Vagina (tissue), 2 donors: Measurements from ENCODE around the gene WWC2.

Experiments
- POLR2A ChIP-seq, 2 donors: fragments of 450-650 bp; IDR thresholded peaks; one replicate each; pipeline ENCODE4 v1.6.1; 2017; ENCODE audit warnings: antibody characterized with exemption in 2 of 2, mild to moderate bottlenecking in 2 of 2, moderate library complexity in 2 of 2
- TF ChIP-seq, protein P1 (sequence below), 3 experiments: fragments of 450-650 bp in 2 of 3; fragments of 200-600 bp in 1 of 3; sonication (generic) in 1 of 3; IDR thresholded peaks; one replicate each; pipeline ENCODE4 v1.5.1; 2017 to 2019; ENCODE audit warnings: antibody characterized with exemption in 3 of 3, mild to moderate bottlenecking in 2 of 3, moderate library complexity in 2 of 3

DNA sequence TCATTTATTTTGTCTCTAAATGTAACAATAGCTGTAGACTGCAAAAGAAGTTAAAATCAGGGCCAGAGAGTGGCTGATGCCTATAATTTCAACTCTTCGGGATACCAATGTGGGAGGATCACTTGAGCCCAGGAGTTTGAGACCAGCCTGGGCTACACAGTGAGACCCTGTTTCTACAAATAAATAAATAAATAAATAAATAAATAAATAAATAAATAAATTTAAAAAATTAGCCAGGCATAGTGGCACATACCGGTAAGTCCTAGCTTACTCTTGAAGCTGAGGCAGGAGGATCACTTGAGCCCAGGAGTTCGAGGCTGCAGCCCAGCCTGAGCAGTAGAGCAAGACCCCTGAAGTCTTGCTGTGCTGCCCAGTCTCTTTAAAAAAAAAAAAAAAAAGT is 79.1 kb downstream of the WWC2 start:
- TF ChIP-seq, protein P1, sequence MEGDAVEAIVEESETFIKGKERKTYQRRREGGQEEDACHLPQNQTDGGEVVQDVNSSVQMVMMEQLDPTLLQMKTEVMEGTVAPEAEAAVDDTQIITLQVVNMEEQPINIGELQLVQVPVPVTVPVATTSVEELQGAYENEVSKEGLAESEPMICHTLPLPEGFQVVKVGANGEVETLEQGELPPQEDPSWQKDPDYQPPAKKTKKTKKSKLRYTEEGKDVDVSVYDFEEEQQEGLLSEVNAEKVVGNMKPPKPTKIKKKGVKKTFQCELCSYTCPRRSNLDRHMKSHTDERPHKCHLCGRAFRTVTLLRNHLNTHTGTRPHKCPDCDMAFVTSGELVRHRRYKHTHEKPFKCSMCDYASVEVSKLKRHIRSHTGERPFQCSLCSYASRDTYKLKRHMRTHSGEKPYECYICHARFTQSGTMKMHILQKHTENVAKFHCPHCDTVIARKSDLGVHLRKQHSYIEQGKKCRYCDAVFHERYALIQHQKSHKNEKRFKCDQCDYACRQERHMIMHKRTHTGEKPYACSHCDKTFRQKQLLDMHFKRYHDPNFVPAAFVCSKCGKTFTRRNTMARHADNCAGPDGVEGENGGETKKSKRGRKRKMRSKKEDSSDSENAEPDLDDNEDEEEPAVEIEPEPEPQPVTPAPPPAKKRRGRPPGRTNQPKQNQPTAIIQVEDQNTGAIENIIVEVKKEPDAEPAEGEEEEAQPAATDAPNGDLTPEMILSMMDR (IDR thresholded peaks at IDR 0.05): no peak
- TF ChIP-seq POLR2A (IDR thresholded peaks at IDR 0.05): no peak
